NCI-H1092 treated with DMSO at 0.1 percent for 48 hours (cell line): ENCODE data around the gene LGR5.

ENCODE experiments used
- DNase-seq: peaks from one replicate; lab custom pipeline; 2025; lab: John Stamatoyannopoulos, UW

Gene LGR5

DNA sequence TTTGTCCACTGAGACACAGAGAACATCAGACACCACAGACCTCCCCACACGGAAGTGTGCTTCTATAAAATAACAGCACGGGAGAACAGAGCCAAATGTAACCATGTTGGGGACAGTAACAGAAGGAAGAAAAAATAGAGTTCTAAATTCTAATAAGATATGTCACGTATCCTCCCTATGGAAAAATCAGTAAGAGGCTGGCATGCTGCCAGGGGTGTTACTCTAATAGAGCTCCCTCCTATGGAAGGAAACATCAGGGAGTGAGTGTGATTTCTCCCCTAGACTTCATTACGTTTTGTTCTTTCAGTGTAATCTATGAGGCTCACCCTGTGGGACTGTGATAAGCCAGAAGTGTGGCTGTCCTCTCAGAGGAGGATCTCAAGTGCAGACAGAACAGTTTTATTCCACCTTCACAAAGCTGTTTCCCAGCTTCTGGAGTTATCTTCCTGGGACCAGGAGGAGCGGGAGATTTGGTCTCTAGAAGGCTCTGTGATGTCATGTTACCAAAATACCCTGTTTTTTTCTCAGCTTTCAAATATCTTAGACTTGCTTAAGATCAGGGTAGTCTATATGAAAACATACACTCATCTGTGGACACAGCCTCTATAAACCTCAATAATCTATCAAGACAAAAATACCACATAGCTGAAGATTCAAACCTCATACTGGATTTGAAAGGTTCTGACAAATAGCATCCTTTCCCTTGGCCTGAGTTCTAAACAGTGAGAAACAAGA is 154.8 kb downstream of the LGR5 start:
- DNase-seq, result no peak

DNA sequence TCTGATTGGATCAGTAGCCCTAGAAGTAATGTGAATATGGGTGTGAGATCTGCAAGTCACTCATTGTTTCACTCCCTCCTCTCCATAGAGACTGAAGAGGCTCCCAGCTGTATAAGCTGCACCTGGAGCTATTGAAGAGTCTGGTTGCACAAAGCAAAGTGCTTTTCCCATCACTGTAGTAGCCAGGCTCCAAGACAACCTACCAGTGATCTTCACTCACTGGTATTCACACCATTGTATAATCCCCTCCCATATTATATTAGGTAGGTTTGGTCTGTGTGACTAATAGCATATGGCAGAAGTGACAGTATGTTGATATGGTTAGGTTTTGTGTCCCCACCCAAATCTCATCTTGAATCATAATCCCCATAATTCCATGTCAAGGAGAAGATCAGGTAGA is 159.6 kb downstream of the LGR5 start:
- DNase-seq, result no peak

DNA sequence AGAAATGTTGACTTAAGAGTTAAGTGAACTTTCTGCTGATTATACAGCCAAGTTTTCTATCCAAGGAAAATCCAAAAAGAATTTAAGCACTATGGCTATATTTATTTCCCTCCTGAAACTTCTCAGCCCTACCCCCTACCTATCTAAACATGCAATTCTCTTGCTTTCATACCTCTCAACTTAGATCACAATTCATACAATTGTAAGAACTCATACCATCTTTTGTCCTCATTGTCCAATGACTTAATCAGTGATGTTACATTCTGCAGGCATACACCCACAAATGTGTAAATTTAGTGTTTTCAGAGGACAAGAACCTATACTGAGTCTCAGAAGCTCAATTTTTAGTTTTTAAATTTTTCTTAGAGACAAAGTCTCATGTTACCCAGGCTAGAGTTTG is 161.9 kb downstream of the LGR5 start:
- DNase-seq, result no peak

DNA sequence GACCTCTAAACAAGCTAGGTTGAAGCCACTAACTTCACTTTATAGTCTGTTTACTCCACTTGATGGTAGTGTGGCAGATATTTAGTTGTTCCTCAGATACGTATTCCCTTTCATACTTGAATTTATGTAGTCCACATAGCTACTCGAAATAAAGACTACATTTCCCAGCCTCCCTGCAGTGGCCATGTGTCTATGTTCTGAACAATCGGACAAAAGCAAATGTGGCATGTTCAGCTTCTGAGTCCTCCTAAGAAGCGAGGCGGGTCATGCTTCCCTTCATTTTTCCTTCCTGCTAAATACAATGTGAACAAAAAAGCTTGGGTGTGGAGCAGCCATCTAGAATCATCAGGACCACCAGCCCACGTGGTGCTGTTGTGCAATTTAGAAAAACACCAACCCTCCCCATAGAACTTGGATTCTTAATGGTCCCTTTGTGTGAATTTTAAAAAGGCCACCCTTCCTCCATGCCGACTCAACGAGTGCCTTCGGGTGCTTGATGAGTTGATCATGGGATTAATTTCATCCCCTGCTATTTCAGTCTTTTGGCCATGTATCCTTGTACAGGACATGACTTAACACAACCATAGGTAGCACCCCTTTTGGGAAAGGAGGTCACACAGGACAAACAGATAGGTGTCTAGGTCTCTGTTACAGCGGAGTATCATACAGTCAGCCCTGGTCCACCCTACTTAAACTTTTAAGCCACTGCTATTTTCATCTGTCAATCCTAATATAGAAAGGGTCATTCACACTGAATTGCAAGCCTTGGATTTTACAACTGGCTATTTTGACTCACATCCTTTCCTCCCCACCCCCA is 163.4 kb downstream of the LGR5 start:
- DNase-seq, result no peak

DNA sequence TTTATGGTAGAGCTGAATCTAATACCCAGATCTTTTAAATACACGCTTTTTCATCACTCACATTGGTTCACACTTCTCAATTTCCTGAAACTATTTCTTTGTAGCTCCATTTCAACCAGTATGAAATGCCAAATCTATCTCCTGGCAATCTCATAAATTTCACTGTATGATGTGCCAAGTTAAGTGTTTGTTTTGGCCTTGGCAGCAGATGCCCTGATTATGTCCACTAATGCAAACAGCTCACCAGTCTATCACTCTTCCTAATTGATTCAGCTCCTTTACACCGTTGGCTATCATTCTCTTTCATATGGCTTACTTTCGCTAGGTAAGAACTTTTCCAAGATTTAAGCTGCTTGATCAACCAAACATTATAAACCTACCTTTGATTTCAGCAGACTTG is 165.4 kb downstream of the LGR5 start:
- DNase-seq, result peak; percentile 74

DNA sequence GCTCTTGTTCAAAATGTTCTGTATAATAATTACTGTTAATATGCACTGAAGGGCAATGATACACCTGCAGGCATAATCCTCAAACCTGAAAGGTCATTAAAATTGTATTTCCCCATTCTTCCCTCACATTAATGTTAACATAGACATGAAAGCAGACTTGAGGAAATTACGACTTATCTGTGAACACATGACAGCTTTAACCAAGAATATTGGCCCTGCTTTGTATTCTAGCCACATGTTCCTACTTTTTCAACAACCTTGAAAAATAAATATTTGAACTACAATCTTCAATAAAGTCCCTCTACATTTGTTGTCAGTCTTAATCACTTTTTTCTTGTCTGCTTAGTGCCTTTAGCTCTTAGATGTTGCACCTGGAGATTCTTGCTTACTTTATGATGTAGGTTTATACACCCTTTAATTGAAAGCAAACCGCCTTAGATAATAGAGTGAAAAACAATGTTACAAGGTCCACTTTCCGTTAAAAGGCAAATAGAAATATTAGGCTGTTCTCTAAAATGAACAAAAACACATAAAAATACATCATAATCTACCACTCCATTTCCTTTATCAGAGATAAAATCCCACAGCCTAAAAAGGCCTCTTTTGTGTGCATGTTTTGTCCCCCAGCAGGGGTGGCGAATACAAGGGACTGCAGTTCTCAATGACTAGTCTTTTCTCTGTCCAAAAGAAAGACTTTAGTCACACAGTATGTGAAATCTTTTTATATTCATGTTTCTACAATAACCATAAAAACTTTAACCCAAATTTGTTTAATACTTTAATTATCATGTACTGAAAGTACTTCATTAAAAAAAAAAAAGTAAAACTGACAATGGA is 168.1 kb downstream of the LGR5 start:
- DNase-seq, result no peak

DNA sequence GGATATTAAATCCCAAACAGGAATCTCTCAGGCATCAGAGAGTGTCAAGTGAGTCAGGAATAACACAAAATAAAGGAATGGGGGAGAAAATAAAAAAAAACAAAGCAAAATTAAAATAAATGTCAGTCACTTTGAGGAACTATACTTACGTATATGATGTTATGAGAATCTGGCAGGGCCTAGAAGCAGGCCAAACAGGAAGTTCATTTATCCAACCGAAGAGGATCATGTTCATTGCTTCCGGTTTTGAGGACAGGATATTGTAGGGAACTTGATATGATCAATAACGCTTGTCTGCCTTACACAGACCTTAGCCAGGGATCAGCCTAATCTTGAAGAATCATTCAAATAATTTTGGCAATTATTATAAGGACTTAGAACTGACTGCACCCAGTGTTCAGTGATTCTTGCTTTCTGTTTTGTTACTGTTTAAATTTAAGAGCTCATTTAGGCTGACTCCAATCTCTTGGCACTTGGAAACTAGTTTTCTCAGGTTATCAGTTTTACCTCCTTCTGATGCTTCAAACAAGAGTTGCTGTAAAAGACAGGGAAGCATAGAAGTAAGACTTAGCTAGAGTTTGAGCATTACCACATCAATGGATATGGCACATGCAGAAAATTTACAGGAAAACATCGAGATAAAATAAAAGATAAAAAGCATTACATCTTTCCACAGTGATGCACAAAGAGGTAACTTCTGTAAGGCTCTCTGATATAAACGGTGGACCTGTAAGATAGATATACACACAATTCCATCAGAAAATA is 170.6 kb downstream of the LGR5 start:
- no peak for DNase-seq

DNA sequence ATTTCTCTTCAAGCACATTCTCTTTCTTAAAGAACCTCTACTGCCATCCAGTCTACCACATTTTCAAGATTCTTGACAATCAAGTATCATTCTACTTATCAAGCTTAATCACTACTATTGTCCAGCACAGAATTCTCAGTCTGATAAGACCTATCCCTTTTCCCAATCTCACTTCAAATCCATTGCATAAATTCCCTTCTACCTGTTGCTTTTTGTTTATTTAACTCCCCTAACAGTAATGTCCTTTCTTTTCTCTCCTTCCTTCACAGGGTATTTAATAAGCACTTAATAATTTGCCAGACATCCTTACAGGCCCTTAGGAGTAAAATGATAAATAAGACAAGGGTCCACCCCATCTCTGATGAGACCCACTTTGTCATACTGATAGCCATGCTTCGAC is 182.3 kb downstream of the LGR5 start:
- no peak for DNase-seq

DNA sequence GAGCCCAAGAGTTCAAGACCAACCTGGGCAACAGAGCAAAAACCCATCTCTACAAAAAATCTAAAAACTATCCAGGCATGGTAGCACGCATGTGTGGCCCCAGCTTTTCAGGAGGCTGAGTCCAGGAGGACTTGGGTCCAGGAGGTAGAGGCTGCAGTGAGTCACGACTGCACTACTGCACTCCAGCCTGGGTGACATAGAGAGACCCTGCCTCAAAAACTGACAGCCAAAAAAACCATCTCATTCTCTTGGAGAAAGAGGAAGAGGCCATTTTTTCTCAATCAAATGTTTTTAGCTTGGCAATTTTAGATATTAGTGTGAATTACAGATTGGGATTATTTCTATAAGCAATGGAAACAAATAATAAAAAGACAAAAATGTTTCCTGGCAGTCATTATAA is 185.9 kb downstream of the LGR5 start:
- no peak for DNase-seq

DNA sequence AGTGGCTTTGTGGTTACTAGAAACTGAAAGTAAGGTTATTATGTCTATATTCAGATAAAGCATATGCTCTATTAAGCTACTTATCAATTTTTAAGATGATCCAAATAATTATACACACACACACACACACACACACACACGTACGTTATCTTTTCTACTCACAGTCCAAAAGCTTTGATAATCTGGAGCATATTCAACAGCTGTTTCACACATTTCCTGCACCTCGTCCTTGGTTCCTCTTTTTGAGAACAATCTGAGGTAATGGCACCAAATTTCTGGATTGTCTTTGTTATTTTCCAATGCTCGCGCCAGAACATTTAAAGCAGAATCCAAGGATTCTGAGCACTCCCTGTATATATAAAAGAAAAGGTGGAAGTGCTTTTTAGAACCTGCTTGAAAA is 186.5 kb downstream of the LGR5 start:
- DNase-seq, result no peak

DNA sequence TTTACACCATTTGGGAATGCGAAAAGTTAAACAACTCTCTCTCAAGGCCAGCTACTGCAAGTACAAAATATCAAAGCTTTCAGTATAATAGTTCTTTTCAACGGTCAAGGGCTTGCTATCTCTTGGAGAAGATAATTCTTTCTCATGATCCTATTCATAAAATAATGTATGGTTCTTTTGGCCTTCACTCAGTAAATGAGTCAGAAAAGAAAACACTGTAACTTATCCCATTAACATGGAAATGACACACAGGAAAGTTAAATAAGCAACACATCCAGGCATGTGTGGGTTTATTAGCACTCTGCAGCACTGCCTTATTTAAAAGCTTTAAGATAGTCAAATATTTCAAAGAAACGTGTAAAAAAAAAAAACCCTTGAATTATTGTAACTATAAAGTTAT is 187.2 kb downstream of the LGR5 start:
- DNase-seq, result no peak

DNA sequence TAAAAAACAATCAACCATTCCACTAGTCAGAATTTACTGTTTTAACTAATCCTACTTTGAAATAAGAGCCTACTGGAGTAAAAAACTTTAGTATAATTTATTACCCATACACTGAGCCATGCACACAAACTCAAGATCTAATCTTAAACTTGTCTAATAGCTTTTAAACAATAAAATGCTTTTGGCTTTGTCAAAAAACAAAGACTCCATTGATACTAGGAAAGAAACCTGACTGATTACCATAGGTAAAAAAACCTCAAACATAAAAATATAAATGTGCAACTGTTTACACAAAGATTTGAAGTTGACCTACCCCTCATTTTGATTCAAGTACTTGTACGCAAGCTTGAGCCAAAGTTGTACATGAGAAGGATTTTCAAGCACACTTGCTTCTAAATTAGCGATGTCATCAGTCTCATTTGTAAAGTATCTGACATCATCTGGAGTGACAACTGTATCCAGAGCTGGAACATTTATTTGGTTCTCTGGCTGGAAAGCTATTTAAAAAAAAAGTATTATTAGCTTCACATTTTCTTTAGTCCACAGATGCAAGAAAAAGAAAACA is 187.9 kb downstream of the LGR5 start:
- no peak for DNase-seq
